ENCODE results near the gene LRP2.

DNA sequence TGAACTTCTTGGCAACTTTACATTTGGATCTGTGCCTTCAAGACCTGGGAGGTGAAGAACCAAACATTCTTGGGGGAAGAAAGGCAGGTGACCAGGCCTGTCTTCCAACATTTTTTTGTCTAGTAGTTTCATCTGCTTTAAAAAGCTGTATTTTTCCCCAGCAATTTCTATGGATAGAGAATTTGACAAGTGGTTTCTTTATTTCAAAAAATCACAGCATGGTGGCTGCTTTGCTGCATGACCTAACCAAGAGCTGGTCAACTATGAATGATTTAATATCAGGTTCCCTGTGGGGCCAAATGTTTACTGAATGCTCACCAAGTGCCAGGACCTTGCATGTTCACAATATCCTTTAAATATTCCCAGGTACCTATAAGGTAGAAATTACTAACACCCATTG lies 19.1 kb downstream of the LRP2 start:
- TF ChIP-seq, protein P1, sequence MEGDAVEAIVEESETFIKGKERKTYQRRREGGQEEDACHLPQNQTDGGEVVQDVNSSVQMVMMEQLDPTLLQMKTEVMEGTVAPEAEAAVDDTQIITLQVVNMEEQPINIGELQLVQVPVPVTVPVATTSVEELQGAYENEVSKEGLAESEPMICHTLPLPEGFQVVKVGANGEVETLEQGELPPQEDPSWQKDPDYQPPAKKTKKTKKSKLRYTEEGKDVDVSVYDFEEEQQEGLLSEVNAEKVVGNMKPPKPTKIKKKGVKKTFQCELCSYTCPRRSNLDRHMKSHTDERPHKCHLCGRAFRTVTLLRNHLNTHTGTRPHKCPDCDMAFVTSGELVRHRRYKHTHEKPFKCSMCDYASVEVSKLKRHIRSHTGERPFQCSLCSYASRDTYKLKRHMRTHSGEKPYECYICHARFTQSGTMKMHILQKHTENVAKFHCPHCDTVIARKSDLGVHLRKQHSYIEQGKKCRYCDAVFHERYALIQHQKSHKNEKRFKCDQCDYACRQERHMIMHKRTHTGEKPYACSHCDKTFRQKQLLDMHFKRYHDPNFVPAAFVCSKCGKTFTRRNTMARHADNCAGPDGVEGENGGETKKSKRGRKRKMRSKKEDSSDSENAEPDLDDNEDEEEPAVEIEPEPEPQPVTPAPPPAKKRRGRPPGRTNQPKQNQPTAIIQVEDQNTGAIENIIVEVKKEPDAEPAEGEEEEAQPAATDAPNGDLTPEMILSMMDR (IDR thresholded peaks at IDR 0.05; ENCODE audit: borderline replicate concordance, extremely low read depth, low read length, poor library complexity, severe bottlenecking) = no peak
- no peak for TF ChIP-seq EZH2 (IDR thresholded peaks at IDR 0.05; ENCODE audit: borderline replicate concordance, low read depth, low read length, severe bottlenecking)

Measured in DND-41 (cell line).